ENCODE results near the gene ASTN1. TPM values are rescaled to one million over a fixed set of nuclear protein-coding genes. Genes with fewer than 3 reads are reported as not detected.

ASTN1 gene
- total RNA-seq, 3 donors from 2014 or later, result 0.10 to 2.2 (median 0.14) TPM

DNA sequence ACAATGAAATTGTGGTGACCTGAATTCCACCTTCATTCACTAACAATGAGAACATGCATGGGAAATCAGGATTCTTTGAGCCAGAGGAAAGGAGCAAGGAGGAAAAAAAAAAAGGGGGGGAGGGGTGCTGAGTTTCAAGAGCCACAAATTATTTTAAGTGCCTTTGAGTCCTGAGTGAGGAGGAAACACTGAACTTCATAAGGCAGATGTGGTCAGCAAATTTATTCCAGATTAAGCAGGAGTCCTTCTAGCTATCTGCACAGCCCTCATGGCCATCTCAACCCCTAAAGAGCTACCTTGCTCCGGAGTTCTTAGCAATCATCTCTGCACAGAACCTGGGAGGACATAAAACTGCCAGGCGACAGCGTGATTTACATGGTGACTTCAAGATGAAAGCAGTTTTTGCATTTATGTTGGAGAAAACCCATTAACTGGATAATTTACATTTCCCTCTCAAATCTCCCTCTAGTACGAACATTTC lies 21.7 kb downstream of the ASTN1 start:
- Histone ChIP-seq H3K9me3 (no peaks in the 10 kb centered on the region), H3K36me3 (ENCODE audit: low read depth) (no peaks in the 10 kb centered on the region), H3K4me1 (ENCODE audit: low read depth) (no peaks in the 10 kb centered on the region), H3K4me3 (no peak overlapping the region)
- TF ChIP-seq, protein P1, sequence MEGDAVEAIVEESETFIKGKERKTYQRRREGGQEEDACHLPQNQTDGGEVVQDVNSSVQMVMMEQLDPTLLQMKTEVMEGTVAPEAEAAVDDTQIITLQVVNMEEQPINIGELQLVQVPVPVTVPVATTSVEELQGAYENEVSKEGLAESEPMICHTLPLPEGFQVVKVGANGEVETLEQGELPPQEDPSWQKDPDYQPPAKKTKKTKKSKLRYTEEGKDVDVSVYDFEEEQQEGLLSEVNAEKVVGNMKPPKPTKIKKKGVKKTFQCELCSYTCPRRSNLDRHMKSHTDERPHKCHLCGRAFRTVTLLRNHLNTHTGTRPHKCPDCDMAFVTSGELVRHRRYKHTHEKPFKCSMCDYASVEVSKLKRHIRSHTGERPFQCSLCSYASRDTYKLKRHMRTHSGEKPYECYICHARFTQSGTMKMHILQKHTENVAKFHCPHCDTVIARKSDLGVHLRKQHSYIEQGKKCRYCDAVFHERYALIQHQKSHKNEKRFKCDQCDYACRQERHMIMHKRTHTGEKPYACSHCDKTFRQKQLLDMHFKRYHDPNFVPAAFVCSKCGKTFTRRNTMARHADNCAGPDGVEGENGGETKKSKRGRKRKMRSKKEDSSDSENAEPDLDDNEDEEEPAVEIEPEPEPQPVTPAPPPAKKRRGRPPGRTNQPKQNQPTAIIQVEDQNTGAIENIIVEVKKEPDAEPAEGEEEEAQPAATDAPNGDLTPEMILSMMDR (IDR thresholded peaks at IDR 0.05), result no peak
- no peak for DNase-seq
- intact Hi-C loops (cut with DNase I, micrococcal nuclease), result no loop called here
- no peak for ATAC-seq

DNA sequence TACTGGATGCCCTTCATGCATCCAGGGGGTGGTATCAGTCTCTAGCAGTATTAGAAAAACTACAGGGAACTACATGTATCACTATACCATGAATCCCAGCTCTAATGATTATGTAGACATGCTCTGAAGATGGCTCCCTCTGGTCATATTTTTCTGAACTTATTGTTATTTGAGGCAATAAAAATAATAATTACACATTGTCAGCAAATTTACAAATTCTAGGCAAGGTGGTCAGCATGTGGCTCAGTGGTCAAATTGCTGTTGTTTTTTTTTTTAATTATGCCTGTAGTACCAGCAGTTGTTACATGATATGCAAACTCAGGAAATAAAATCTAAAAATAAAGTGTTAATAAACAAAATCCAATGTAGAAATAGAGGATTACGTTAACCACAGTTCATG lies 22.5 kb downstream of the ASTN1 start:
- ATAC-seq, result no peak
- DNase-seq, result no peak
- intact Hi-C loops (cut with DNase I, micrococcal nuclease), result no loop called here
- Histone ChIP-seq H3K4me1 (ENCODE audit: low read depth) (no peaks in the 10 kb centered on the region), H3K36me3 (ENCODE audit: low read depth) (no peaks in the 10 kb centered on the region), H3K9me3 (no peaks in the 10 kb centered on the region), H3K4me3 (no peak overlapping the region)
- TF ChIP-seq, protein P1 (IDR thresholded peaks at IDR 0.05), result no peak

DNA sequence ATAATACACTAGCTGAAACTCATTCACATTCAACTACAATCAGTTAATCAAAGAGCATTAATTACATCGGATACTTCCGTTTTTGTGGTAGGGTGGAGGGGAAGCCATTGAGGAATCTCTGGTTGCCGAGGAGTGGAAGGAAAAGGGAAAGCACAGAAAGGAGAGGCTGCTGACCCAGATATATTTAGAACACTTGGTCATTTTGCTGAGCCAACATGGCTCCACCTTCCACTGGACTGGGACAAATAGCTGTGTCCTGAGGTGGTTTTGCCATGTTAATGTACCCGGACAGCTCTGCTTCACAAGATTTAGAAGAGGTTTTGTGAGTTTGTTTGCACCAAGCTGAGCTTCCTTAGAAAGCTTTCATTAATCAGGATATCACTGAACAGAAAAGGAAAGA lies 26.2 kb downstream of the ASTN1 start:
- no peak for DNase-seq
- no peaks in the 10 kb centered on the region for H3K9me3 ChIP-seq
- H3K4me3 ChIP-seq, result no peak overlapping the region
- no peaks in the 10 kb centered on the region for H3K4me1 ChIP-seq (ENCODE audit: low read depth)
- TF ChIP-seq, protein P1 (IDR thresholded peaks at IDR 0.05), result no peak
- ATAC-seq, result no peak
- no peaks in the 10 kb centered on the region for H3K36me3 ChIP-seq (ENCODE audit: low read depth)
- intact Hi-C loops (cut with DNase I, micrococcal nuclease), result no loop called here

DNA sequence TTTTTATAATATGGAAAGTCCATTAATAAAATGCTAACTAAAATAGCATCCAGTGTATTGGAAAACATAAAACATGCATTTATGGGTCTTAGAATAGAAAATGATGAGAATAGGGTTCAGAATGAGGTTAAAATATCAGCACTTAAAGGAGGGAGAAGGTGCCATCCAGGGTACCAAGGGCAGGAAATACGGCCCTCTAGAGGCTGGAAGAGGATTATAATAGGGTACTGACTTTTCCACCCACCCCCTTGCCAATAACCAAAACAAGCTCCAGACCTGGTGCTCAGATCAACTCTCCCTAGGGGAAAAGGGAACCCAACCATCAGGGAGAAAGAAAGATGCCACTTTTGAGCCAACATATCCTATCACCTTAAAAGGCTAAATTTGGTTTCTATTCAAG lies 26.7 kb downstream of the ASTN1 start:
- H3K36me3 ChIP-seq (ENCODE audit: low read depth), result no peaks in the 10 kb centered on the region
- intact Hi-C loops (cut with DNase I, micrococcal nuclease), result no loop called here
- ATAC-seq (no peak), DNase-seq (no peak)
- no peak overlapping the region for H3K4me3 ChIP-seq
- TF ChIP-seq, protein P1 (IDR thresholded peaks at IDR 0.05), result no peak
- H3K9me3 ChIP-seq, result no peaks in the 10 kb centered on the region
- H3K4me1 ChIP-seq (ENCODE audit: low read depth), result no peaks in the 10 kb centered on the region

DNA sequence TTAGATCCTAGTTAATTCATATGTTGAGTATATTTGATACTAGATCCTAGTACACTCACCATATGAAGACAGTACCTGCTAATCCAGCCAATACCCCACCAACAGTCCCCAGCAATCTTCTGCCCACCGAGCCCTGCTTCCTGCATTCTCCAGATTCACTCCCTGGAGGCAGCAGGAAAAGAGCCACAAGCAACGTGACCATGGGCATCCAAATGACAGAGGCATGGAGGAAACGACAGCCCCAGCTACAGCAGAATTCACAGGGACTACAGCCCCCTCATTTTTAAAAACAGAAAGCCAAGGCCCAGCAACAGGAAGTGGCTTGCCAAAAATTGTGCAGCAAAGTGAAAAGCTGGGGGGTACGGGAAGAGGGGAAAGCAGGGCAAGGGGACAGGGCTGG lies 29.3 kb downstream of the ASTN1 start:
- Histone ChIP-seq H3K4me1 (ENCODE audit: low read depth) (no peaks in the 10 kb centered on the region), H3K9me3 (no peaks in the 10 kb centered on the region), H3K4me3 (no peak overlapping the region), H3K36me3 (ENCODE audit: low read depth) (no peaks in the 10 kb centered on the region)
- DNase-seq, result no peak
- no peak for ATAC-seq
- TF ChIP-seq, protein P1 (IDR thresholded peaks at IDR 0.05), result no peak
- intact Hi-C loops (cut with DNase I, micrococcal nuclease), result no loop called here

DNA sequence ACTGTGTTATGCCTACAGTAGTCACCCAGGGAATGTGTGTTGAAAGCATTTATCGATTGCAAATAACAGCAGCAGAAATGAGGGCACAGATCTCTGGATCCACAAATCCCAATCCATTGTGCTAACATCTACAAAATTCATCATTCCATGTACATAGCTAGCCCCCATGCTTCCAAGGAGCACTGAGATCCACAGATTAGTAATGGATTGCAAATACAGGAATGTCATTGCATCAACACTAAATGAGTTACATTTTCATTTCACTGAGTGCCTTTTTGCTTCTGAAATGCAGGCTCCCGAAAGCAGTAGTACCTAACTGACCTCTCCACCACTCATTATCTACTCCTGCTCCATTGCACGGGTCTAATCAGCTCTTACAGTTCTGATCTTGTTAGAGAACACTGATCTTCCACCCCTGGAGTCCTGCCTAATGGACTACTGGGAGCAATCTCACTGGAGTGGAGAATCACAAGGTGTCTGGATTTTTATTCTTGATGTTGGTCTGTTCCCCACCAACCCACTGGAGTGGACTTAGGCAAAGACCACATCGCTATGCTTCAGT lies 30.5 kb downstream of the ASTN1 start:
- no peaks in the 10 kb centered on the region for H3K9me3 ChIP-seq
- no peaks in the 10 kb centered on the region for H3K4me1 ChIP-seq (ENCODE audit: low read depth)
- TF ChIP-seq, protein P1 (IDR thresholded peaks at IDR 0.05), result no peak
- ATAC-seq (no peak), DNase-seq (no peak)
- intact Hi-C loops (cut with DNase I, micrococcal nuclease), result no loop called here
- no peaks in the 10 kb centered on the region for H3K36me3 ChIP-seq (ENCODE audit: low read depth)
- no peak overlapping the region for H3K4me3 ChIP-seq

All from mucosa of descending colon (tissue), 3 donors.